Hepatocyte (in vitro differentiated cells): Measurements from ENCODE around the gene NR1H3. TPM values are rescaled to one million over a fixed set of nuclear protein-coding genes. Genes with fewer than 3 reads are reported as not detected.
A peak's percentile ranks its signal among the peaks of the same experiment; 100 is the strongest.

Experiments
- DNase-seq: peaks from one replicate; pipeline ENCODE4 v3.0.0-alpha.2; 2016; ENCODE audit warnings: low spot score
- H2AFZ ChIP-seq: fragments of 200-600 bp; sonication (generic); 2 replicates; pipeline ENCODE4 v1.6.0; 2016; ENCODE audit warnings: antibody characterized with exemption, mild to moderate bottlenecking
- H3K27ac ChIP-seq: fragments of 200-600 bp; sonication (generic); 2 replicates; pipeline ENCODE4 v1.5.1; 2016; ENCODE audit warnings: mild to moderate bottlenecking
- H3K27me3 ChIP-seq: fragments of 200-600 bp; sonication (generic); 2 replicates; pipeline ENCODE4 v1.6.1; 2016
- H3K36me3 ChIP-seq: fragments of 200-600 bp; sonication (generic); replicated peaks from 2 replicates; pipeline ENCODE4 v1.5.1; 2016; ENCODE audit warnings: low read depth; ENCODE audit not compliant: insufficient read depth
- H3K4me1 ChIP-seq: fragments of 200-600 bp; sonication (generic); 2 replicates; pipeline ENCODE4 v1.5.1; 2016; ENCODE audit warnings: mild to moderate bottlenecking, moderate library complexity; ENCODE audit not compliant: insufficient read depth
- H3K4me2 ChIP-seq: fragments of 200-600 bp; sonication (generic); 2 replicates; pipeline ENCODE4 v1.6.0; 2016
- H3K4me3 ChIP-seq: fragments of 200-600 bp; sonication (generic); 2 replicates; pipeline ENCODE4 v1.5.1; 2016; ENCODE audit warnings: mild to moderate bottlenecking
- H3K79me2 ChIP-seq: fragments of 200-600 bp; sonication (generic); 2 replicates; pipeline ENCODE4 v1.6.0; 2017; ENCODE audit warnings: mild to moderate bottlenecking
- H3K9me2 ChIP-seq: fragments of 200-600 bp; sonication (generic); replicated peaks from 2 replicates; pipeline ENCODE4 v1.6.0; 2017; ENCODE audit warnings: mild to moderate bottlenecking; ENCODE audit not compliant: insufficient read depth
- H3K9me3 ChIP-seq: fragments of 200-600 bp; sonication (generic); 2 replicates; pipeline ENCODE4 v1.5.1; 2016; ENCODE audit warnings: low read depth, mild to moderate bottlenecking
- H4K20me1 ChIP-seq: fragments of 200-600 bp; sonication (generic); 2 replicates; pipeline ENCODE4 v1.6.0; 2016; ENCODE audit warnings: mild to moderate bottlenecking; ENCODE audit not compliant: insufficient read depth, poor library complexity, severe bottlenecking
- CTCF ChIP-seq: fragments of 200-600 bp; sonication (generic); IDR thresholded peaks from 2 replicates; pipeline ENCODE4 v1.5.1; 2016; ENCODE audit warnings: antibody characterized with exemption, mild to moderate bottlenecking; ENCODE audit not compliant: poor library complexity
- EZH2 ChIP-seq: fragments of 200-600 bp; sonication (generic); IDR thresholded peaks from 2 replicates; pipeline ENCODE4 v1.6.1; 2016; ENCODE audit warnings: antibody characterized with exemption, mild to moderate bottlenecking, borderline replicate concordance
- EZH2phosphoT487 ChIP-seq: fragments of 200-600 bp; sonication (generic); IDR thresholded peaks from one replicate; pipeline ENCODE4 v1.6.1; 2018; ENCODE audit warnings: antibody characterized with exemption, mild to moderate bottlenecking, low read depth, moderate library complexity; ENCODE audit not compliant: unreplicated experiment, severe bottlenecking
- WGBS: methylation state at CpG from one replicate; pipeline ENCODE4 v1.1.6; 2016; ENCODE audit warnings: low lambda C conversion rate; ENCODE audit errors: missing lambda C conversion rate; 5-methylcytosine and 5-hydroxymethylcytosine counted together
- polyA plus RNA-seq: library from polyadenylated mRNA; unstranded; fragments of >200 nt; fragmentation: Nextera tagmentation; extraction: Ambion mirVana; gene quantifications from 2 replicates; pipeline ENCODE4 v1.2.1, GENCODE V29; 2016
- total RNA-seq: library from RNA; depleted of rRNA; stranded (reverse); fragments of >200 nt; gene quantifications from 2 replicates; pipeline ENCODE4 v1.2.3, GENCODE V29; 2014

The NR1H3 gene
- total and polyA plus RNA-seq, 2 experiments from 2014 or later = 43.1 to 49.5 TPM

DNA sequence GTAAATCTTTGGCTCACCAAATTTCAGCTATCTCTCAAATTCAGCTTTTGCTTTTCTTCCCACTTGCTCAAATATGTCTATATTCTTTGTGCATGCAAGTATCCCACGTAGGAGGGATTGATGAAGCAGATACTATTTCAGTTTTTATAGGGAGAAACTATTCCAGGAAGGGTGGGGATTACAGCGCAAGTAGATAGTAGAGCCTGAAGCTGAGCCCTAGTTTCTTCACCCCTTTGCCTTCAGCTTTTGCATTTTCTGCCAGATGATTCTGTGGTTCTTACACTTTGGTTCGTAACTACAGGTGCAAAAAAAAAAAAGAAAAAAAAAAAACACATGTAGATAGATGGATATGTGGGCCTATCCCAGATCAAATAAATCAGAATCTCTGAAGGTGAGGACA, 6.0 kb upstream of the NR1H3 start:
- Histone ChIP-seq H3K27me3 (no peaks in the 10 kb centered on the region), H2AFZ (no peak overlapping the region), H4K20me1 (no peaks in the 10 kb centered on the region), H3K4me2 (no peak overlapping the region), H3K27ac (no peak overlapping the region), H3K9me2 (no peaks in the 10 kb centered on the region), H3K4me3 (no peak overlapping the region), H3K36me3 (no peaks in the 10 kb centered on the region), H3K79me2 (peaks cover 15% of the 10 kb centered on the region), H3K4me1 (peaks cover 20% of the 10 kb centered on the region), H3K9me3 (no peaks in the 10 kb centered on the region)
- WGBS = 81% methylated on average over 3 of the region's 3 CpGs
- no peak for DNase-seq
- TF ChIP-seq EZH2phosphoT487 (no peak), CTCF (no peak), EZH2 (no peak)

- DNase-seq = peak; percentile 63
- Histone ChIP-seq H3K36me3 (no peaks in the 10 kb centered on the region), H3K9me3 (no peaks in the 10 kb centered on the region), H3K4me2 (peak overlapping the region; percentile 70), H2AFZ (no peak overlapping the region), H3K9me2 (no peaks in the 10 kb centered on the region), H4K20me1 (no peaks in the 10 kb centered on the region), H3K27me3 (no peaks in the 10 kb centered on the region), H3K4me3 (no peak overlapping the region), H3K79me2 (peaks cover 8% of the 10 kb centered on the region), H3K27ac (peak overlapping the region; percentile 93), H3K4me1 (peaks cover 37% of the 10 kb centered on the region)
- no peak for TF ChIP-seq CTCF
- no peak for TF ChIP-seq EZH2
- TF ChIP-seq EZH2phosphoT487 = no peak
- WGBS = 61% methylated on average over 2 of the region's 2 CpGs
Observed at GRCh38 chr11:47253660-47254059, 4.1 kb upstream of the NR1H3 start.

GRCh38 chr11:47254386-47254785, 3.4 kb upstream of the NR1H3 start:
- Histone ChIP-seq H3K27me3 (no peaks in the 10 kb centered on the region), H2AFZ (peak overlapping the region; percentile 61), H3K4me1 (peaks cover 44% of the 10 kb centered on the region), H3K9me3 (no peaks in the 10 kb centered on the region), H3K36me3 (no peaks in the 10 kb centered on the region), H3K27ac (peak overlapping the region; percentile 93), H4K20me1 (no peaks in the 10 kb centered on the region), H3K9me2 (no peaks in the 10 kb centered on the region), H3K4me3 (no peak overlapping the region), H3K4me2 (peak overlapping the region; percentile 70), H3K79me2 (peaks cover 6% of the 10 kb centered on the region)
- TF ChIP-seq CTCF (no peak), EZH2 (no peak), EZH2phosphoT487 (no peak)
- WGBS = 68% methylated on average over 2 of the region's 3 CpGs
- no peak for DNase-seq

GRCh38 chr11:47256374-47256773, 1.4 kb upstream of the NR1H3 start:
- Histone ChIP-seq H3K4me1 (peaks cover 44% of the 10 kb centered on the region), H3K79me2 (peaks cover 3% of the 10 kb centered on the region), H3K36me3 (no peaks in the 10 kb centered on the region), H3K27me3 (no peaks in the 10 kb centered on the region), H4K20me1 (no peaks in the 10 kb centered on the region), H3K9me2 (no peaks in the 10 kb centered on the region), H3K9me3 (no peaks in the 10 kb centered on the region), H3K27ac (peak overlapping the region; percentile 93), H3K4me3 (no peak overlapping the region), H2AFZ (no peak overlapping the region), H3K4me2 (no peak overlapping the region)
- DNase-seq = no peak
- TF ChIP-seq CTCF (no peak), EZH2phosphoT487 (no peak), EZH2 (no peak)
- WGBS = 94% methylated on average over 6 of the region's 6 CpGs
